GM19043 (cell line): ENCODE results near the gene ERMN.
A peak's percentile ranks its signal among the peaks of the same experiment; 100 is the strongest.
"Not testable (repeated sequence)": the region's sequence is repeated elsewhere in the genome, so short reads cannot be mapped to it uniquely, and the experiment has no call there.

Experiments
- ATAC-seq: cut with Tn5 transposase; IDR thresholded peaks from one replicate; pipeline ENCODE4 v1.9.1; 2021; ENCODE audit warnings: low read depth; ENCODE audit not compliant: unreplicated experiment

Gene ERMN

GRCh38 chr2:157301307-157301706 is 24.3 kb downstream of the ERMN start:
- no peak for ATAC-seq

- ATAC-seq = no peak
These were observed 28.7 kb downstream of the ERMN start for GRCh38 chr2:157296958-157297357.

GRCh38 chr2:157296490-157296889 is 29.1 kb downstream of the ERMN start:
- ATAC-seq = no peak

- ATAC-seq = no peak
These were observed 32.8 kb downstream of the ERMN start for GRCh38 chr2:157292853-157293252.

GRCh38 chr2:157291018-157291417 is 34.6 kb downstream of the ERMN start:
- ATAC-seq = no peak

- ATAC-seq = no peak
These were observed 35.1 kb downstream of the ERMN start for GRCh38 chr2:157290525-157290924.

GRCh38 chr2:157287160-157287559 is 38.5 kb downstream of the ERMN start:
- no peak for ATAC-seq

GRCh38 chr2:157283468-157283867 is 42.2 kb downstream of the ERMN start:
- no peak for ATAC-seq

- ATAC-seq = no peak
These were observed 44.3 kb downstream of the ERMN start for GRCh38 chr2:157281316-157281715.

- ATAC-seq = not testable (repeated sequence)
These were observed 46.3 kb downstream of the ERMN start for GRCh38 chr2:157279311-157279710.

- no peak for ATAC-seq
These were observed 53.9 kb downstream of the ERMN start for GRCh38 chr2:157271590-157272203.

GRCh38 chr2:157269922-157270321 is 55.7 kb downstream of the ERMN start:
- ATAC-seq = peak; percentile 79

- ATAC-seq = no peak
These were observed 56.6 kb downstream of the ERMN start for GRCh38 chr2:157269060-157269459.
